Neuronal stem cell (in vitro differentiated cells): ENCODE data around the gene MON1A. TPM values are rescaled to one million over a fixed set of nuclear protein-coding genes. Genes with fewer than 3 reads are reported as not detected.

Experiments used
- DNase-seq: peaks from one replicate; pipeline ENCODE4 v3.0.0-alpha.2; 2013; ENCODE audit warnings: low spot score
- H2AFZ ChIP-seq: one replicate; pipeline ENCODE4 v1.6.1; 2013; ENCODE audit warnings: mild to moderate bottlenecking, low read length, inconsistent platforms
- H2AK5ac ChIP-seq: 2 replicates; pipeline ENCODE4 v1.6.1; 2013; ENCODE audit warnings: low read depth, mild to moderate bottlenecking, inconsistent platforms, low read length, moderate library complexity, mixed read lengths
- H2BK120ac ChIP-seq: 2 replicates; pipeline ENCODE4 v1.6.1; 2013; ENCODE audit warnings: low read depth, mild to moderate bottlenecking, inconsistent platforms, low read length, moderate library complexity, mixed read lengths
- H2BK12ac ChIP-seq: one replicate; pipeline ENCODE4 v1.6.1; 2013; ENCODE audit warnings: low read length, inconsistent platforms
- H2BK15ac ChIP-seq: 2 replicates; pipeline ENCODE4 v1.6.1; 2013; ENCODE audit warnings: mild to moderate bottlenecking, low read length, inconsistent platforms, mixed read lengths
- H2BK5ac ChIP-seq: one replicate; pipeline ENCODE4 v1.6.1; 2013; ENCODE audit warnings: inconsistent platforms, mild to moderate bottlenecking, low read length, moderate library complexity
- H3K14ac ChIP-seq: one replicate; pipeline ENCODE4 v1.6.1; 2013; ENCODE audit warnings: low read length, inconsistent platforms
- H3K18ac ChIP-seq: 2 replicates; pipeline ENCODE4 v1.6.1; 2013; ENCODE audit warnings: low read length, inconsistent platforms
- H3K23ac ChIP-seq: 2 replicates; pipeline ENCODE4 v1.6.1; 2013; ENCODE audit warnings: low read depth, mild to moderate bottlenecking, mixed read lengths, low read length, inconsistent platforms; ENCODE audit not compliant: poor library complexity
- H3K27ac ChIP-seq: replicated peaks from 3 replicates; pipeline ENCODE4 v1.5.1; 2013; ENCODE audit warnings: low read length, inconsistent platforms
- H3K27me3 ChIP-seq, 3 experiments: 2 replicates each; pipeline ENCODE4 v1.6.1; 2013; ENCODE audit warnings: low read length in 3 of 3, mild to moderate bottlenecking in 2 of 3, inconsistent platforms in 1 of 3, low read depth in 1 of 3, mixed read lengths in 1 of 3, moderate library complexity in 1 of 3; ENCODE audit not compliant: control insufficient read depth in 3 of 3, insufficient read depth in 3 of 3
- H3K36me3 ChIP-seq, 2 donors: replicated peaks in 1 of 2; 2 replicates each; pipeline ENCODE4 v1.6.1; 2013; ENCODE audit warnings: low read length in 2 of 2; ENCODE audit not compliant: control insufficient read depth in 2 of 2, insufficient read depth in 2 of 2
- H3K4ac ChIP-seq: 2 replicates; pipeline ENCODE4 v1.6.1; 2013; ENCODE audit warnings: inconsistent platforms, mild to moderate bottlenecking, low read length, moderate library complexity
- H3K4me1 ChIP-seq, 2 donors: 1 replicate in 1 of 2; 2 replicates in 1 of 2; pipeline ENCODE4 v1.6.1; 2013; ENCODE audit warnings: low read length in 2 of 2, low read depth in 1 of 2; ENCODE audit not compliant: control insufficient read depth in 2 of 2, insufficient read depth in 1 of 2
- H3K4me2 ChIP-seq: one replicate; pipeline ENCODE4 v1.6.1; 2013; ENCODE audit warnings: mild to moderate bottlenecking, low read length, inconsistent platforms; ENCODE audit not compliant: insufficient read depth, poor library complexity, severe bottlenecking
- H3K4me3 ChIP-seq, 2 donors: 2 replicates each; pipeline ENCODE4 v1.5.1; 2013; ENCODE audit warnings: low read length in 2 of 2, mild to moderate bottlenecking in 2 of 2, inconsistent platforms in 1 of 2, moderate library complexity in 1 of 2
- H3K79me1 ChIP-seq: one replicate; pipeline ENCODE4 v1.6.1; 2013; ENCODE audit warnings: low read depth, mild to moderate bottlenecking, inconsistent platforms, low read length, moderate library complexity
- H3K9ac ChIP-seq: one replicate; pipeline ENCODE4 v1.6.1; 2013; ENCODE audit warnings: mild to moderate bottlenecking, low read depth, low read length, inconsistent platforms; ENCODE audit not compliant: poor library complexity
- H3K9me3 ChIP-seq, 2 donors: replicated peaks in 1 of 2; 2 replicates each; pipeline versions ENCODE3 to v1.6.1; 2013; ENCODE audit warnings: low read length in 2 of 2, mild to moderate bottlenecking in 2 of 2, inconsistent platforms in 1 of 2, low read depth in 1 of 2, mixed read lengths in 1 of 2, moderate library complexity in 1 of 2; ENCODE audit not compliant: control insufficient read depth in 2 of 2, insufficient read depth in 1 of 2
- H4K8ac ChIP-seq: one replicate; pipeline ENCODE4 v1.6.1; 2013; ENCODE audit warnings: low read depth, mild to moderate bottlenecking, inconsistent platforms, low read length, moderate library complexity
- H4K91ac ChIP-seq: one replicate; pipeline ENCODE4 v1.6.1; 2013; ENCODE audit warnings: low read length, low read depth, mild to moderate bottlenecking, inconsistent platforms; ENCODE audit not compliant: poor library complexity
- WGBS, 2 donors: extraction: QIAGEN DNeasy Blood & Tissue Kit; methylation state at CpG; one replicate each; pipeline ENCODE4 v1.1.7; 2013; ENCODE audit warnings: missing lambda C conversion rate in 2 of 2, mixed read lengths in 1 of 2; ENCODE audit not compliant: insufficient read length in 2 of 2, insufficient replicate concordance in 1 of 2; ENCODE audit errors: extremely low coverage in 2 of 2; 5-methylcytosine and 5-hydroxymethylcytosine counted together
- polyA plus RNA-seq, 2 experiments: library from polyadenylated mRNA; stranded (reverse); fragments of 200-250 nt; gene quantifications; one replicate each; pipeline ENCODE4 v1.2.3, GENCODE V29; 2013

Gene MON1A, protein sequence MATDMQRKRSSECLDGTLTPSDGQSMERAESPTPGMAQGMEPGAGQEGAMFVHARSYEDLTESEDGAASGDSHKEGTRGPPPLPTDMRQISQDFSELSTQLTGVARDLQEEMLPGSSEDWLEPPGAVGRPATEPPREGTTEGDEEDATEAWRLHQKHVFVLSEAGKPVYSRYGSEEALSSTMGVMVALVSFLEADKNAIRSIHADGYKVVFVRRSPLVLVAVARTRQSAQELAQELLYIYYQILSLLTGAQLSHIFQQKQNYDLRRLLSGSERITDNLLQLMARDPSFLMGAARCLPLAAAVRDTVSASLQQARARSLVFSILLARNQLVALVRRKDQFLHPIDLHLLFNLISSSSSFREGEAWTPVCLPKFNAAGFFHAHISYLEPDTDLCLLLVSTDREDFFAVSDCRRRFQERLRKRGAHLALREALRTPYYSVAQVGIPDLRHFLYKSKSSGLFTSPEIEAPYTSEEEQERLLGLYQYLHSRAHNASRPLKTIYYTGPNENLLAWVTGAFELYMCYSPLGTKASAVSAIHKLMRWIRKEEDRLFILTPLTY
- polyA plus RNA-seq (2013, experiment 1 of 2): 5.6 TPM
- polyA plus RNA-seq (2013, experiment 2 of 2): 5.6 TPM

DNA sequence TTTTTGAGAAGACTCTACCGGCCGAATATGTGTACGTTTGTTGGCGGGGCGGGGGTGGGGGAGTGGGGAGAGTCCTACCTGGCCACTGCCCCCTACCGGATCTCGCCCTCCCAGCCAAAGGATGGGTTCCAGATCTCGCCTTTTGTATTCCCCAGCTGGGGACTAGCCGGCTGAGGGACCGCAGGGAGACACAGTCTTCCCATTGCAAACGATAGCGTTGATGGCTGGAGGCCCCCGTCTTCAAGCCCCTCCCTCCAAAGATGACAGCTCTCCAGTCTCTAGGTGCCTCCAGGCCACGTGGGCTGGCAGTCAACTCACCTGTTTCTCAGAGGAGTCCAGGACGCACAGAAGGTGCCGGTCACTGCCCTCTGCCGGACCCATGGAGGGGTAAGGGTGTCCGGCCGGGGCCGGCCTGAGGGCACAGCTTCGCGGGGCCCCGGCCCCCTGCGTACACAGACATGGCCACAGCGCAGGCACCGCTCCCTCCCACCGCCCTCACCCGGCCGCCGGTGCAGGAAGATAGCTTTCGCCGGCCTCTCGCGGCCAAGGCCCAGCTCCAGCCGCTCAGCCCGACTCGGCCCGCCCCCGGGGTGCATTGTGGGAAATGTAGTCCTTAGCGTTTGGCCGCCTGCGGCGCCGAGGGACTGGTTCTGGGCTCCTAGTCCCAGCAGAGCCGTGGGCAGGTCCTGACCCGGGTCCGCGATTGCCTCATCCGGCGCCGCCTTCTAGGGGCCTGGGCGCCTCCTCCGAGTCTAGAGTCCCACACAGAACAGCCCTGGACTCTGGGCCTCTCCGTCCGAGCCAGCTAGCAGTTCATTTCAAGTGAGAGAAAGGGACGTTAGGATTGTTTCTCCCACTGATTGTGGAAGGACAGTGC is at the start of gene MON1A:
Gene MON1A (minus strand): TSS at position 521 of the 877 bp plus-strand sequence. CDS start 16,465 bp downstream, outside the sequence.
- H3K23ac ChIP-seq: peak within 1 kb of the TSS; percentile 81
- H3K9me3 ChIP-seq: no peaks in the 10 kb centered on the region
- H2BK12ac ChIP-seq: peak within 1 kb of the TSS; percentile 3
- H3K27ac ChIP-seq: peak within 1 kb of the TSS; percentile 60
- peaks cover 10 to 11% of the 10 kb centered on the region in 2 donors for H3K4me1 ChIP-seq
- DNase-seq: peak; percentile 86
- H4K91ac ChIP-seq: no peak within 1 kb of the TSS
- H2BK5ac ChIP-seq: no peak within 1 kb of the TSS
- H3K9ac ChIP-seq: peak within 1 kb of the TSS; percentile 82
- H4K8ac ChIP-seq: no peak within 1 kb of the TSS
- H2AK5ac ChIP-seq: peak within 1 kb of the TSS; percentile 67
- H2BK15ac ChIP-seq: no peak within 1 kb of the TSS
- H2AFZ ChIP-seq: peak within 1 kb of the TSS; percentile 99
- peak within 1 kb of the TSS; percentile 41 for H3K18ac ChIP-seq
- WGBS, 2 donors: no CpG with 5 or more reads among the region's 56 CpGs
- H3K4me3 ChIP-seq: peak within 1 kb of the TSS; percentile 88 to 89
- no peaks in the 10 kb centered on the region for H3K27me3 ChIP-seq
- H3K4ac ChIP-seq: no peak within 1 kb of the TSS
- H3K36me3 ChIP-seq: no peaks in the 10 kb centered on the region
- peak within 1 kb of the TSS; percentile 89 for H3K4me2 ChIP-seq
- no peak within 1 kb of the TSS for H2BK120ac ChIP-seq
- no peak within 1 kb of the TSS for H3K14ac ChIP-seq
- no peaks in the 10 kb centered on the region for H3K79me1 ChIP-seq

GRCh38 chr3:49976942-49977341 is 47.3 kb upstream of the MON1A start:
- Histone ChIP-seq H3K4ac (no peak overlapping the region), H2AK5ac (no peak overlapping the region), H3K14ac (no peak overlapping the region), H3K9me3 (no peaks in the 10 kb centered on the region), H2AFZ (no peak overlapping the region), H3K9ac (no peak overlapping the region), H3K27me3 (no peaks in the 10 kb centered on the region), H4K8ac (no peak overlapping the region), H3K4me3 (no peak overlapping the region), H4K91ac (no peak overlapping the region), H3K79me1 (no peaks in the 10 kb centered on the region), H3K27ac (no peak overlapping the region), H3K18ac (no peak overlapping the region), H2BK5ac (no peak overlapping the region), H3K4me1 (peaks cover 2 to 9% of the 10 kb centered on the region in 2 donors), H2BK12ac (no peak overlapping the region), H2BK15ac (no peak overlapping the region), H3K36me3 (peaks cover 4 to 66% of the 10 kb centered on the region in 2 donors), H3K23ac (no peak overlapping the region), H2BK120ac (no peak overlapping the region), H3K4me2 (no peak overlapping the region)
- WGBS, 2 donors: no CpG with 5 or more reads among the region's 2 CpGs
- DNase-seq: no peak

GRCh38 chr3:49972656-49973055 is 43.0 kb upstream of the MON1A start:
- Histone ChIP-seq H3K23ac (no peak overlapping the region), H2BK120ac (no peak overlapping the region), H3K4me2 (no peak overlapping the region), H3K27ac (no peak overlapping the region), H3K9me3 (no peaks in the 10 kb centered on the region), H3K18ac (no peak overlapping the region), H3K14ac (no peak overlapping the region), H4K8ac (no peak overlapping the region), H3K4ac (no peak overlapping the region), H2AK5ac (no peak overlapping the region), H2BK15ac (no peak overlapping the region), H3K79me1 (no peaks in the 10 kb centered on the region), H3K4me1 (peaks cover 2 to 9% of the 10 kb centered on the region in 2 donors), H3K36me3 (peaks cover 8 to 70% of the 10 kb centered on the region in 2 donors), H3K4me3 (no peak overlapping the region), H2AFZ (no peak overlapping the region), H3K27me3 (no peaks in the 10 kb centered on the region), H2BK12ac (no peak overlapping the region), H2BK5ac (no peak overlapping the region), H4K91ac (no peak overlapping the region), H3K9ac (no peak overlapping the region)
- WGBS, 2 donors: no CpG with 5 or more reads among the region's 10 CpGs
- DNase-seq: no peak
